HG02840 (cell line): Measurements from ENCODE around the gene CYBRD1.

ENCODE experiments used
- ATAC-seq: cut with Tn5 transposase; IDR thresholded peaks from one replicate; pipeline ENCODE4 v1.9.1; 2021; ENCODE audit warnings: mild to moderate bottlenecking, moderate library complexity, moderate number of reproducible peaks; ENCODE audit not compliant: unreplicated experiment, low FRiP score

The CYBRD1 gene

GRCh38 chr2:171550613-171551012 lies 28.3 kb downstream of the CYBRD1 start:
- no peak for ATAC-seq

GRCh38 chr2:171551836-171552235 lies 29.6 kb downstream of the CYBRD1 start:
- ATAC-seq, result no peak

GRCh38 chr2:171553236-171553635 lies 31.0 kb downstream of the CYBRD1 start:
- ATAC-seq, result no peak

GRCh38 chr2:171553858-171554257 lies 31.6 kb downstream of the CYBRD1 start:
- ATAC-seq, result no peak

- no peak for ATAC-seq
Measured at GRCh38 chr2:171554991-171555615, 32.8 kb downstream of the CYBRD1 start.

GRCh38 chr2:171557363-171557762 lies 35.1 kb downstream of the CYBRD1 start:
- ATAC-seq, result no peak

GRCh38 chr2:171563301-171563700 lies 41.0 kb downstream of the CYBRD1 start:
- no peak for ATAC-seq

GRCh38 chr2:171564463-171564862 lies 42.2 kb downstream of the CYBRD1 start:
- ATAC-seq, result no peak

GRCh38 chr2:171566057-171566456 lies 43.8 kb downstream of the CYBRD1 start:
- no peak for ATAC-seq

GRCh38 chr2:171566753-171567152 lies 44.5 kb downstream of the CYBRD1 start:
- ATAC-seq, result no peak

- no peak for ATAC-seq
Measured at GRCh38 chr2:171568089-171568488, 45.8 kb downstream of the CYBRD1 start.

GRCh38 chr2:171571721-171572120 lies 49.4 kb downstream of the CYBRD1 start:
- ATAC-seq, result no peak

GRCh38 chr2:171574149-171574795 lies 52.0 kb downstream of the CYBRD1 start:
- peak; percentile 78 for ATAC-seq

- no peak for ATAC-seq
Measured at GRCh38 chr2:171575606-171576005, 53.3 kb downstream of the CYBRD1 start.

- ATAC-seq, result no peak
Measured at GRCh38 chr2:171578127-171578803, 56.0 kb downstream of the CYBRD1 start.

- ATAC-seq, result no peak
Measured at GRCh38 chr2:171579481-171579880, 57.2 kb downstream of the CYBRD1 start.

GRCh38 chr2:171583566-171583965 lies 61.3 kb downstream of the CYBRD1 start:
- ATAC-seq, result no peak

- ATAC-seq, result no peak
Measured at GRCh38 chr2:171584001-171584400, 61.7 kb downstream of the CYBRD1 start.

- no peak for ATAC-seq
Measured at GRCh38 chr2:171587132-171587531, 64.9 kb downstream of the CYBRD1 start.

- no peak for ATAC-seq
Measured at GRCh38 chr2:171587567-171587966, 65.3 kb downstream of the CYBRD1 start.

GRCh38 chr2:171590116-171590515 lies 67.8 kb downstream of the CYBRD1 start:
- ATAC-seq, result no peak

GRCh38 chr2:171592036-171592555 lies 69.8 kb downstream of the CYBRD1 start:
- no peak for ATAC-seq
